Ishikawa (cell line): ENCODE measurements around the gene ACKR2.

Experiments
- CEBPB ChIP-seq: IDR thresholded peaks from 2 replicates; pipeline ENCODE4 v1.6.1; 2012
- EGR1 ChIP-seq: IDR thresholded peaks from 2 replicates; pipeline ENCODE4 v1.6.1; 2012
- EP300 ChIP-seq: IDR thresholded peaks from 2 replicates; pipeline ENCODE4 v1.6.1; 2012; ENCODE audit warnings: borderline replicate concordance
- FOXM1 ChIP-seq: IDR thresholded peaks from 2 replicates; pipeline ENCODE4 v1.6.1; 2012; ENCODE audit warnings: low read depth, borderline replicate concordance
- MAX ChIP-seq: IDR thresholded peaks from 2 replicates; pipeline ENCODE4 v1.6.1; 2012
- RAD21 ChIP-seq: IDR thresholded peaks from 2 replicates; pipeline ENCODE4 v1.6.1; 2012; ENCODE audit warnings: low read depth
- TAF1 ChIP-seq: IDR thresholded peaks from 2 replicates; pipeline ENCODE4 v1.6.1; 2012; ENCODE audit warnings: low read depth, mild to moderate bottlenecking
- USF1 ChIP-seq: IDR thresholded peaks from 2 replicates; pipeline ENCODE4 v1.6.1; 2012
- YY1 ChIP-seq: IDR thresholded peaks from 2 replicates; pipeline ENCODE4 v1.6.1; 2012; ENCODE audit warnings: low read depth

- TF ChIP-seq TAF1: no peak
- no peak for TF ChIP-seq MAX
- TF ChIP-seq EGR1: no peak
- TF ChIP-seq YY1: no peak
- TF ChIP-seq FOXM1: no peak
- no peak for TF ChIP-seq RAD21
- no peak for TF ChIP-seq EP300
- TF ChIP-seq CEBPB: no peak
- no peak for TF ChIP-seq USF1
These were observed 8.1 kb upstream of the ACKR2 start for GRCh38 chr3:42801048-42801620.
